Measurements from ENCODE around the gene TUSC2. TPM values are rescaled to one million over a fixed set of nuclear protein-coding genes. Genes with fewer than 3 reads are reported as not detected.

TUSC2 gene
- total and polyA plus RNA-seq, 2 of the 13 experiments (the other 11 are each of a cell fraction or from before 2014, with no cell fraction given) = 36.7 to 39.1 TPM

- peak; percentile 27; the same call in 1 of the 2 replicates for TF ChIP-seq FOXK1 (CRISPR knock-in tag; IDR thresholded peaks at IDR 0.05; ENCODE audit: borderline replicate concordance, low read depth)
- peak; percentile 51; the same call in 1 of the 2 replicates for TF ChIP-seq ZSCAN25 (CRISPR knock-in tag; IDR thresholded peaks at IDR 0.05)
- TF ChIP-seq JUNB (CRISPR knock-in tag; IDR thresholded peaks at IDR 0.05; ENCODE audit: borderline replicate concordance) = 0 out of 2 replicates have a peak, but pooled peaks have one; percentile 56
- no peak for TF ChIP-seq SP140L (CRISPR knock-in tag; IDR thresholded peaks at IDR 0.05; ENCODE audit: borderline replicate concordance)
- TF ChIP-seq GZF1 (CRISPR knock-in tag; IDR thresholded peaks at IDR 0.05) = no peak
- peak; percentile 95; the same call in 1 of the 2 replicates for TF ChIP-seq ZNF713 (CRISPR knock-in tag; IDR thresholded peaks at IDR 0.05)
- TF ChIP-seq RNF2 (conservative IDR thresholded peaks at IDR 0.05; ENCODE audit: low read depth) = peak; percentile 86
- no peak for TF ChIP-seq CHD4 (IDR thresholded peaks at IDR 0.05; ENCODE audit: borderline replicate concordance, low read length)
- TF ChIP-seq AHR (CRISPR knock-in tag; IDR thresholded peaks at IDR 0.05) = 0 out of 2 replicates have a peak, but pooled peaks have one; percentile 51
- TF ChIP-seq CSRNP2 (CRISPR knock-in tag; conservative IDR thresholded peaks at IDR 0.05; ENCODE audit: low read depth) = 0 out of 2 replicates have a peak, but pooled peaks have one; percentile 22
- no peak for TF ChIP-seq FOXP1 (IDR thresholded peaks at IDR 0.05)
- TF ChIP-seq FOXP1 (CRISPR knock-in tag; IDR thresholded peaks at IDR 0.05) = peak; percentile 8; the same call in 1 of the 2 replicates
- no peak for TF ChIP-seq TFAP4 (IDR thresholded peaks at IDR 0.05; ENCODE audit: borderline replicate concordance, low read depth)
- peak; percentile 13; the same call in 1 of the 2 replicates for TF ChIP-seq ZSCAN9 (CRISPR knock-in tag; IDR thresholded peaks at IDR 0.05; ENCODE audit: borderline replicate concordance)
- TF ChIP-seq HNRNPH1 (optimal IDR thresholded peaks at IDR 0.05; ENCODE audit: low read depth, low read length) = no peak
- TF ChIP-seq PITX1 (CRISPR knock-in tag; IDR thresholded peaks at IDR 0.05) = peak; percentile 20; the same call in 1 of the 2 replicates
- no peak for TF ChIP-seq SOX6 (IDR thresholded peaks at IDR 0.05)
- TF ChIP-seq SOX6 (CRISPR knock-in tag; IDR thresholded peaks at IDR 0.05) = peak; percentile 66; the same call in 1 of the 2 replicates
- TF ChIP-seq PATZ1 (CRISPR knock-in tag; IDR thresholded peaks at IDR 0.05) = peak; percentile 75; the same call in 1 of the 2 replicates
- no peak for TF ChIP-seq RORA (CRISPR knock-in tag; IDR thresholded peaks at IDR 0.05)
- no peak; the same call in 1 of the 2 replicates for TF ChIP-seq RAD21 (CRISPR knock-in tag; IDR thresholded peaks at IDR 0.05)
- TF ChIP-seq ZUFSP (CRISPR knock-in tag; IDR thresholded peaks at IDR 0.05; ENCODE audit: borderline replicate concordance) = no peak
- TF ChIP-seq ZNF773 (CRISPR knock-in tag; IDR thresholded peaks at IDR 0.05; ENCODE audit: borderline replicate concordance) = 0 out of 2 replicates have a peak, but pooled peaks have one; percentile 29
- peak; percentile 69; the same call in 1 of the 2 replicates for TF ChIP-seq ZFP37 (CRISPR knock-in tag; IDR thresholded peaks at IDR 0.05; ENCODE audit: borderline replicate concordance)
- TF ChIP-seq SRY (CRISPR knock-in tag; IDR thresholded peaks at IDR 0.05) = peak; percentile 91; the same call in 1 of the 2 replicates
Observed at GRCh38 chr3:50337175-50337861, 9.3 kb upstream of the TUSC2 start (continued).

All from HepG2 (cell line).